GM18519 (cell line): ENCODE measurements around the gene ZNF850.
A peak's percentile ranks its signal among the peaks of the same experiment; 100 is the strongest.
"Not testable (repeated sequence)": the region's sequence is repeated elsewhere in the genome, so short reads cannot be mapped to it uniquely, and the experiment has no call there.

Source experiments
- ATAC-seq: cut with Tn5 transposase; IDR thresholded peaks from one replicate; pipeline ENCODE4 v1.9.1; 2021; ENCODE audit warnings: mild to moderate bottlenecking, moderate library complexity; ENCODE audit not compliant: unreplicated experiment, low FRiP score

ZNF850 gene

GRCh38 chr19:36772311-36773222 lies at the start of gene ZNF850:
Gene ZNF850, minus strand, starts transcription at chr19:36772807. Its CDS starts 10,201 bp downstream, at chr19:36762606.
- peak; percentile 70 for ATAC-seq

- ATAC-seq, result no peak
These were observed 49.2 kb upstream of the ZNF850 start for GRCh38 chr19:36821758-36822157.

GRCh38 chr19:36819130-36819630 lies 46.6 kb upstream of the ZNF850 start:
- ATAC-seq, result no peak

GRCh38 chr19:36807029-36807428 lies 34.4 kb upstream of the ZNF850 start:
- ATAC-seq, result no peak

GRCh38 chr19:36805364-36805763 lies 32.8 kb upstream of the ZNF850 start:
- no peak for ATAC-seq

GRCh38 chr19:36797786-36798108 lies 25.1 kb upstream of the ZNF850 start:
- ATAC-seq, result no peak

- no peak for ATAC-seq
These were observed 24.0 kb upstream of the ZNF850 start for GRCh38 chr19:36796714-36796992.

GRCh38 chr19:36791420-36792141 lies 19.0 kb upstream of the ZNF850 start:
- not testable (repeated sequence) for ATAC-seq

- ATAC-seq, result no peak
These were observed 3.2 kb upstream of the ZNF850 start for GRCh38 chr19:36775768-36776167.

GRCh38 chr19:36773223-36773579 lies 594 bp upstream of the ZNF850 start:
- ATAC-seq, result peak; percentile 8

GRCh38 chr19:36771261-36772231 lies 1.1 kb downstream of the ZNF850 start:
- ATAC-seq, result no peak

GRCh38 chr19:36750066-36750691 lies 22.4 kb downstream of the ZNF850 start:
- ATAC-seq, result no peak

- ATAC-seq, result not testable (repeated sequence)
These were observed 23.0 kb downstream of the ZNF850 start for GRCh38 chr19:36749613-36750012.

GRCh38 chr19:36748431-36749275 lies 24.0 kb downstream of the ZNF850 start:
- no peak for ATAC-seq

- no peak for ATAC-seq
These were observed 24.9 kb downstream of the ZNF850 start for GRCh38 chr19:36747750-36748149.

GRCh38 chr19:36745870-36746269 lies 26.7 kb downstream of the ZNF850 start:
- no peak for ATAC-seq

- not testable (repeated sequence) for ATAC-seq
These were observed 36.4 kb downstream of the ZNF850 start for GRCh38 chr19:36736166-36736565.

- ATAC-seq, result no peak
These were observed 52.7 kb downstream of the ZNF850 start for GRCh38 chr19:36719687-36720556.
